Panc1 (cell line): ENCODE measurements around the gene RBM23. TPM values are rescaled to one million over a fixed set of nuclear protein-coding genes. Genes with fewer than 3 reads are reported as not detected.

Source experiments
- ATAC-seq: fragments of 200-7000 bp; cut with Tn5 transposase; 2 replicates; pipeline ENCODE4 v1.9.1; 2020; ENCODE audit warnings: mild to moderate bottlenecking, moderate library complexity
- BruUV-seq: library from RNA; stranded (reverse); fragments of 400-500 nt; replicated peaks from 2 replicates; lab custom pipeline; 2021; lab: Mats Ljungman, UMichigan
- CTCF ChIA-PET: fragments of 300-600 bp; sonication (Branson Sonifier 250); formaldehyde crosslinking; loops from one replicate; lab custom pipeline; 2022; ENCODE audit warnings: antibody characterized with exemption; lab: Charles Lee
- POLR2A ChIA-PET: fragments of 300-600 bp; sonication (Branson Sonifier 250); formaldehyde crosslinking; loops from one replicate; lab custom pipeline; 2022; ENCODE audit warnings: antibody characterized with exemption; lab: Charles Lee
- DNase-seq: peaks from one replicate; pipeline ENCODE4 v3.0.0-alpha.2; 2010; ENCODE audit warnings: low read depth, low spot score
- H3K27ac ChIP-seq: 2 replicates; pipeline ENCODE4 v1.5.1; 2011; ENCODE audit warnings: mild to moderate bottlenecking, low read length, inconsistent platforms
- H3K27me3 ChIP-seq: fragments of 200-500 bp; sonication (Bioruptor generic); 2 replicates; pipeline ENCODE4 v1.6.0; 2014; ENCODE audit warnings: low read length, inconsistent platforms; ENCODE audit not compliant: control insufficient read depth, insufficient read depth
- H3K36me3 ChIP-seq: fragments of 200-500 bp; sonication (Bioruptor generic); 2 replicates; pipeline ENCODE4 v1.5.1; 2014; ENCODE audit warnings: inconsistent platforms, mild to moderate bottlenecking, low read length, moderate library complexity; ENCODE audit not compliant: control insufficient read depth, insufficient read depth
- H3K4me1 ChIP-seq: 2 replicates; pipeline ENCODE4 v1.5.1; 2011; ENCODE audit warnings: inconsistent platforms, mild to moderate bottlenecking, low read length, moderate library complexity; ENCODE audit not compliant: control insufficient read depth, insufficient read depth
- H3K4me3 ChIP-seq, 2 experiments: 2 replicates each; pipeline ENCODE4 v1.5.1; 2011 to 2012; ENCODE audit warnings: low read depth in 2 of 2, low read length in 2 of 2, mild to moderate bottlenecking in 2 of 2, inconsistent platforms in 1 of 2, moderate library complexity in 1 of 2
- H3K9me3 ChIP-seq: fragments of 200-500 bp; sonication (Bioruptor generic); 2 replicates; pipeline ENCODE4 v1.5.1; 2014; ENCODE audit warnings: low read depth, mild to moderate bottlenecking, inconsistent platforms, low read length, moderate library complexity; ENCODE audit not compliant: control insufficient read depth, insufficient read depth
- CTCF ChIP-seq: fragments of 450-650 bp; IDR thresholded peaks from 2 replicates; pipeline ENCODE4 v1.5.1; 2017; ENCODE audit warnings: mild to moderate bottlenecking
- POLR2AphosphoS5 ChIP-seq: IDR thresholded peaks from 2 replicates; pipeline ENCODE4 v1.6.1; 2012; ENCODE audit warnings: mild to moderate bottlenecking, low read depth, low read length, moderate library complexity
- REST ChIP-seq, 2 experiments: IDR thresholded peaks; 2 replicates each; pipeline ENCODE4 v1.6.1; 2011 to 2012; ENCODE audit warnings: low read depth in 2 of 2, control low read depth in 1 of 2, low read length in 1 of 2, mild to moderate bottlenecking in 1 of 2, moderate library complexity in 1 of 2; ENCODE audit not compliant: insufficient read depth in 1 of 2
- SIN3A ChIP-seq: IDR thresholded peaks from 2 replicates; pipeline ENCODE4 v1.6.1; 2012; ENCODE audit warnings: low read depth, mild to moderate bottlenecking, low read length, moderate library complexity, borderline replicate concordance; ENCODE audit not compliant: insufficient read depth
- TCF7L2 ChIP-seq: IDR thresholded peaks from 2 replicates; pipeline ENCODE4 v1.6.1; 2011; ENCODE audit warnings: mild to moderate bottlenecking, low read depth, low read length, inconsistent platforms
- in situ Hi-C: cut with HindIII; loops from 2 replicates; pipeline ENCODE4 v1.10.0; 2016; ENCODE audit warnings: low sequenced_read_pairs, low pct_unique_long_range_greater_than_20kb
- intact Hi-C: fragments of 100-400 bp; cut with micrococcal nuclease; formaldehyde crosslinking; loops from one replicate; pipeline ENCODE4 v1.10.0; 2022; ENCODE audit not compliant: unreplicated experiment
- total RNA-seq: library from RNA; stranded (reverse); gene quantifications from one replicate; pipeline ENCODE4 v1.2.1, GENCODE V29; 2021; ENCODE audit not compliant: unreplicated experiment

RBM23 gene
- total RNA-seq, 1 experiment from 2014 or later, result 47.2 TPM

DNA sequence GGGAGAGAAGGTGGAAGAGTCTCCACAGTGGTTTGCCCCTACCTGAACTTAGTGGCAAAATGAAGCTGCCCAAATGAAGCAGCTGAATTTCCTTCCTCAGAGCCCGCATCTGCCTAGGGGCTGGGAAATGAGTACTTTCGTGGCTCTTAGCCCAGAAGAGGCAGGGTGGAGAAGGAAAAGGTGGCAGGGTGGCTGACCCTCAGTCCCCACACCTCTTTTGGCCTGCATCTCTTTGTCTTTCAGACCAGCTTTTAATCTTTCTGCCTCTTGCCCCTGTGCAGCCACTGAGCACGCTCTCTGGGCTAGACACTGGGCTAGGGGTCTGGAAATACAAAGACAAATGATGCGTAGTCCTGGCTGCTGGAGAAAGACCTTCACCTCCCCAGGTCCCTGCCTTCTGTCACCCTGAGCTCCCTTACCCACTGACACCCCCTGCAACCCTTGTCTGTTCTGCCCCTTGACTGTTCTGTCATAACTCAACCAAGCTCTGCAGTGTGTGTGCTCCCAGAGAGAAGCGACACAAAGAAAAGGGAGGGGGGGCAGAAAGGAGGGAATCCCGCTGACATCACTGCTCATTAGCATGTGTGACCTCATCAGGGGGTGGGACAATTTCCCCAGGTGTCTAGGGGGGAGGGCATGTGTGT lies 36.3 kb downstream of the RBM23 start:
- intact Hi-C loops, result no loop called here
- DNase-seq (no peak), ATAC-seq (no peak)
- ChIA-PET CTCF (interaction anchor here (0.7 kb wide), 1 partner anchor 229 kb away, joined by 9 read pairs; no protein-coding TSS in a partner anchor), POLR2A (interaction anchor here (0.6 to 0.8 kb wide), 3 partner anchors 29 to 1557 kb away, joined by 4 to 6 read pairs (median 5); partner anchors contain the start of gene DAD1)
- peaks cover 4% of the 10 kb centered on the region; the same call in 1 of the 2 replicates for H3K4me1 ChIP-seq
- H3K9me3 ChIP-seq, result no peaks in the 10 kb centered on the region
- H3K36me3 ChIP-seq, result no peaks in the 10 kb centered on the region; the same call in 1 of the 2 replicates
- no peak overlapping the region for H3K27ac ChIP-seq
- no peak overlapping the region for H3K4me3 ChIP-seq
- in situ Hi-C loops, result no loop called here
- TF ChIP-seq TCF7L2, result no peak
- no peak for TF ChIP-seq SIN3A
- TF ChIP-seq CTCF, result no peak
- no peak for TF ChIP-seq POLR2AphosphoS5
- no peak for TF ChIP-seq REST (IDR thresholded peaks at IDR 0.05; ENCODE audit: insufficient read depth in 1 of 2, low read depth in 2 of 2, low read length in 1 of 2)
- H3K27me3 ChIP-seq, result no peaks in the 10 kb centered on the region
- no TSS peak for BruUV-seq

- no peak overlapping the region for H3K4me3 ChIP-seq
- H3K9me3 ChIP-seq, result no peaks in the 10 kb centered on the region
- in situ Hi-C loops (no loop called here), intact Hi-C loops (no loop called here)
- TF ChIP-seq TCF7L2, result no peak
- no peak for TF ChIP-seq REST (IDR thresholded peaks at IDR 0.05; ENCODE audit: insufficient read depth in 1 of 2, low read depth in 2 of 2, low read length in 1 of 2)
- no peak for TF ChIP-seq POLR2AphosphoS5
- no peak for TF ChIP-seq CTCF
- no peak for TF ChIP-seq SIN3A
- no peaks in the 10 kb centered on the region for H3K4me1 ChIP-seq
- DNase-seq (no peak), ATAC-seq (no peak)
- POLR2A ChIA-PET, result no interaction called here
- no TSS peak for BruUV-seq
- no peak overlapping the region for H3K27ac ChIP-seq
- CTCF ChIA-PET, result no interaction called here
- H3K36me3 ChIP-seq, result no peaks in the 10 kb centered on the region; the same call in 1 of the 2 replicates
- H3K27me3 ChIP-seq, result no peaks in the 10 kb centered on the region
Measured at GRCh38 chr14:22882064-22882463, 36.9 kb downstream of the RBM23 start.
